ENCODE measurements around the gene WNK1.
"Not testable (repeated sequence)": the region's sequence is repeated elsewhere in the genome, so short reads cannot be mapped to it uniquely, and the experiment has no call there.

Gene WNK1

DNA sequence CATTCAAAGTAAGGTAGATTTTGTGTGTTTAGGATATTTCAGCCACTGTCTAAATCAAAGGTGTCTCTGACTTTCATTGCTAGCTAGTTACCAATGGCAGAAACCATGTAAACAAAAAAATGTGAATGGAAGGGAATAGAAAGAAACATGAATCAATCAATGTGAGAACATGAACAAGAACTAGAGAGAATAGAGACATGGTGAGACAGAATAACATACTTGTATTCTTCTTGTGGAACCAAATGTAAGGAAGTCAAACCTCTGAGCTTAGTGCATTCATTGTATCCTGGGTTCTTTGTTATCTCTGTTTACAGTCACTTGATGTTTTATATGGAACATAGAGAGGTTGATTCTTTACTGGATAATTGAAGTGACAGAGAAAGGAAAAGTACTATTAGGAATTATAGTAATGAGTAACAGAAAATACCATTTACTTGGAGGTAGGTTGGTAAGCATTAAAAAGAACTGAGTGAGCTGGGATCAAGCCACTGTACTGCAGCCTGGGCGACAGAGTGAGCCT, 2.6 kb upstream of the WNK1 start:
- DNase-seq (ENCODE audit: low spot score) = no peak

DNA sequence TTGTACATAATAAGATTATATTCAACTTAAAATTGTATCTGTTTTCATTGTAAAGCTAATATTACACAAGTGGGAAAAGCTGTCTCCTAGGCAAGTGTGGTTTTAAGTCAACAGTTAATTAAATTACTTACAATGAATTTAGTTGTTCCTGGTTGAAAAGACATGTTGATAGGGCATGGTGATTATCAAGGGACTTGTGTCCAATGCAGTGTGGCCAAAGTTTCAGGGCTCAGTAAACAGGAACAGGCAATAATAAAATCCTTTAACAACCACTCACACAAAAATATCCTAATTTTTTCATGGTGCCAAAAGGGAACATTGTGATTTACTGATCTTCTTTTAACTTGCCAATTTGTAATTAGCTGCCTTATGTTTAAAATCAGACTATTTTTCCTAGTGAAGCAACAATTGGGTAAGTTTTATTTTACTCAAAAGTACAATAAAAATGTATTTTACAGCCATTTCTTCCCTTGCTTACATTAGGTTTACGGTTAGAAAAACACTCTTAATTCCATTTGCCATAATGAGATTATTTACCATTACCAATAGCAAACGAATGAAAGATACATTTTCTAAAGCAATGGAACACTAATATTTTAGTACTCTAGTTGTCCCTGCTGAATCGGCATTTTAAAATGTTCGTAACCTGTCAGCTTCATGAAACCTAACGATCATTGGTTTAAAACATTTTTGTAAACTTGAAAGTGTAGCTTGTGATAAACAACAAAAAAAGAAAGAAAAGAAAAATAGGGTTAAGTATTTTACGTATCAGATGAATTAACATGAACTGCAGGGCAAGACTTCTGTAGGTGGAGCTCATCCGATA, 1.8 kb upstream of the WNK1 start:
- no peak for DNase-seq (ENCODE audit: low spot score)

DNA sequence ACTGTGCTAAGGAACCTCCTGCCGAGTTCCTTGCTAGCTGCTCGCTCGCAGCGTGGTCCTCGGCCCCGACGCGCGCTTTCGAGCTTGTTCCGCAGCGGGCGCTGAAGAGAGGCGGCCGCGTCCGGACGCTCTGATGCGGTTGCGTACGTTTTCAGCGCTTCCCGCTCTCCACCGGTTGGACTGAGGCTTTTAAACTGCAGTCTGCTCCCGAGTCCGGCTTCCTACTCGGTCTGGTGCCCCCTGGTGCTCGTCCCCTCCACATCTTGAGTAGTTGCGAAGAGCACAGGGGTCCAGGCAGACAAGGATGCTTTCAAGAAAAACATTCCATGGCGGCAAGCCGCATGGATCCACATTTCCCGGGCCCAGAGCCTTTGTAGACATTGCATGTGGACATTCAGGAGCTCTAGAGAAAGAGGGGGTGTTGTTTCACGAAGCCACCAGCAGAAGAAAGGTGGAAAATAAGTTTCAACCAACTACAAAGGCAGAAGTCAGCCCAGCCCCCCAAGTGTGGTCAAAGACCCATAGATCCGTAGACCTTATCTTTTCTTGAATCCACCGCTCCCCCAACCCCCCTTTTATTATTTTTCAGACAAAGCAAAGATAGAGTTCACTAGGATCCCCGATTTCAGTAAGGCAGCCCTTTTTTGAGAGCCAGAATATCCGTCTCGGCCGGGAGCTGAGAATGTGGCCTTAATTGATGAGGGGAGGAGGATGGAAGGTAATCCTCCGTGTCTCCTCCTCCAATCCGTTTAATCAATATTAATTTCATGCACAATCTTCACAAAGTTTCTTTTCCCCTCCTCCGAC, 984 bp upstream of the WNK1 start:
- DNase-seq (ENCODE audit: low spot score) = peak; percentile 79

GRCh38 chr12:752695-753610, 574 bp downstream of the WNK1 start:
- DNase-seq (ENCODE audit: low spot score) = peak; percentile 62

- DNase-seq (ENCODE audit: low spot score) = peak; percentile 52
Measured at GRCh38 chr12:753611-754472, 1.5 kb downstream of the WNK1 start.

DNA sequence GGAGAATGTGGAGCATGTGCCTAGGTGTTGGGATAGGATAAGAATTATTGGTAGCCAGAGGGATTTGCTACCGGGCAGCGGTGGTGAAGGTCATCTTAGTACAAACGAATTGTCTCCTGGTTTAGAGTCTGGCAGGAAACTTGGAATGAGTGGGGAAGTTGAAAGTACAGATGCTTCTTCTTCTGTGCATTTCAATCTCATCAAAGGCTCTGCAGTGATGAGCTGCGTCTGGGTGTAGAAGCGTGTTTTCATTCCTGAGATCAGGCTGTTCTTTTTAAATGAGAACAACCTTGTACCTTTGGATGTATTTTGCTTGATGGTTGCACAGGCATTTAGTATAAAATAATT, 2.1 kb downstream of the WNK1 start:
- peak; percentile 7 for DNase-seq (ENCODE audit: low spot score)

DNA sequence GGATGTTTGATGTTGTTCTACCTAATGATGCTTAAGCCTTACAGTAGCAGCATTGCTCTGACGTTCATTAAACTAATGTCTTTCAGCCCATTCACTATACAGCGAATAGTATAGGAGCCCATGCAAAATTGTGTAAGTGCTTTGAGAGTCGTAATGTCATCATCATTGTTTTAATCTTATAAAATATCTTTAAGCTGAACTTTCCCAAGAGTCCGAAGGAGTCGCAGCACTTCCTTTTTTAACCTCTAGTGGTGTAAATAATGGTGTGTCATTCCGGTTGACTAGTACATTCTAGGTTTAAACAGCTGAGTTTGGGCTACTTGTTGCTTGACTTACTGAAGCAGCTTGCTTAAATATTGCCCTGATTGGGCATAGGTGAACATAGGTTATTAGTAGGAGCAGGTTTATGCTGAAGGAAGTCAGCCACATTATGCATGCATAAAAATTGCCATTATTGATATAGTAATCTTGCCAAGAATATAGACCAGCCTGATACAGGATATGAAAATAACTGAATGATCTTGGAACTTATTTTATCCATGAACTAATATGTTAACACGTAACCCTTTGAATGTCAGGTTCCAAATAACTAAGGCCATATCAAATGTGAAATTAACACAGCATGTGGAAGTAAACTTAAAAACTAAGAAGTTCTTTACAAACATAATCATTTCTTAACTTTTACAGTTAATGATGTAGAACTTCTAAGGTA, 2.6 kb downstream of the WNK1 start:
- peak; percentile 57 for DNase-seq (ENCODE audit: low spot score)

GRCh38 chr12:759628-760027, 7.2 kb downstream of the WNK1 start:
- DNase-seq (ENCODE audit: low spot score) = no peak

DNA sequence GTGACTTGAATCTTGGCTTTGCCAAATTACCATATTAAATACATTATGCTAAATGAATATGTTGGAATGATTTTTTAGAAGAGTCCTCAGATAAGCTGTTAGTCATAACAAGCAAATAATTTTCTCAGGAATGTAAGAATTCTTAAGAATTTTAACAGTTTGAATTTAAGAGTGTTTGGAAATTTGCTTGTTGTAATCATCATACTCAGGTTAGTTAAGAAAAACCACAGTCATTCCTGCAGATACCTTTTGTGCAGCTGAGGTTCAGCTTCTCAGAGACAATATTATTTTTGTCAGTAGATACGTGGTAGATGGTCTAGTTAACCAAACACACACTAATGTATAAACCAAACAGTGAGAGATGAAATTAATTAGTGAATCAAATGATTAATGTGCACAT, 8.9 kb downstream of the WNK1 start:
- DNase-seq (ENCODE audit: low spot score) = no peak

GRCh38 chr12:765840-766239, 13.5 kb downstream of the WNK1 start:
- DNase-seq (ENCODE audit: low spot score) = no peak

- DNase-seq (ENCODE audit: low spot score) = no peak
Measured at GRCh38 chr12:768434-768833, 16.1 kb downstream of the WNK1 start.

DNA sequence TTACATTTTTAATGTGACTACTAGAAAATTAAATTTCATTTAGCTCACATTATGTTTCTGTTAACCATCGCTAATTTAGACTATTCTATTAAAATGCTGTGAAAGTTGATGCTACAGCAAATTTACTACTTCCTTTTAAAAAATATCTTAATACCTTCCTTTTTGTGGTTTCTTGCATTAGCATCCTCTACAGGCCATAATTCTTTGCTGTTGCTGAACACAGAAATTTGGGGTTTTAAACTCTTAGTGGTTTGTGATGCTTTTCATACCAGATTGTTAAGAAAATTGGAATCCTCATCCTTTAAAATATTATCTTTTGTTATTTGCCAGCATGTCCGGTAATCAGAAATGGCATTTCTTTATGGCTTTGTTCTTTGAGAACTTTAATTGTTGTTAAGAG, 18.1 kb downstream of the WNK1 start:
- no peak for DNase-seq (ENCODE audit: low spot score)

GRCh38 chr12:772056-772697, 19.8 kb downstream of the WNK1 start:
- DNase-seq (ENCODE audit: low spot score) = no peak

DNA sequence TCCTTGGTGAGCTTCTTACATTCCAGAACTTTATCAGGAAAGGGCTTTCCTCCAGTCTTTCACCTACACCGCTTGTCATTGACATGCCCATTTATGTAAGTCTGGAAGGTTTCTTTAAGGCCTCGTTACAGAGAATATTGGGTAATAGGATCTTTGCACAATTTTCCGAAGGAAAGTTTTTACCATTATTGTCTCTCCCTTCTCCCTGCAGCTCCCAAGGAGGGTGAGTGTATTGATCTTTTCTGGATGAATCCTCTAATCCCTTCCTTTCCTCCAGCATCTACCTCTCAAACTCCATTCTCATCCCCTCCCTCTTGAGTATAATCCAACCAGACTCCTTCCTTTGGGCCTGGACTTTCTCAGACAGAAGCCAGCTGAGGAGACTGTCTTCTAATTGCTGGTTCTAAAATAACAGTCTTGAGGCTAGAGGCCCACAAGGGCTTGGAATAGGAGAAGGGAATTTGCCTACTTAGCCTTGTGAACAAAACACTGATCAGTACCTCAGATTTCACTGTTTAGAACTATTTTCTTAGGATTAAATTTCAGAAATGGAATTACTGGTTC, 21.8 kb downstream of the WNK1 start:
- no peak for DNase-seq (ENCODE audit: low spot score)

GRCh38 chr12:775973-776771, 23.8 kb downstream of the WNK1 start:
- DNase-seq (ENCODE audit: low spot score) = not testable (repeated sequence)

- not testable (repeated sequence) for DNase-seq (ENCODE audit: low spot score)
Measured at GRCh38 chr12:776772-777373, 24.5 kb downstream of the WNK1 start.

DNA sequence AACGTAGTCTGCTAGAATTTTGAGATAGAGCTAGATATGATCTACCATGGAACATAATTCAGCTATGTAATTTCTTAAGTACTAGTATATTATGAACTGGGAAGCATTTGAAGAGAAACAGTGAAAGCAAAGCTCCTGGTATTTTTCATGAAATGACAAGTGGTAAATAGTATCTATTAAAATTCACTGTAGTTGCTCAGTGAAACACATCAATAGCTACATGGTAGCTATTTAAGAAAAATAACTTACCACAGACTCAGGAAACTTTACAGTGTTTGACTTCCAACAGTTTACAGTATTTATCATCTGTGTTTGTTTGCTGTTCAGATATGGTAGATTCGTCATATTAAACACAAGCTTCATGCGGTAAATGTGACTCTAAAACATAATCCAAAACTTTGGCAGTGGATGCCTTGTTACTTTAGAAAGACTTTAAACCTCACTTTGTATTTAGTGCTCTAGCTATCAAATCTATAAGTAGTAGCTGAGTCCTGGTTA, 25.2 kb downstream of the WNK1 start:
- DNase-seq (ENCODE audit: low spot score) = no peak

GRCh38 chr12:778615-779014, 26.2 kb downstream of the WNK1 start:
- DNase-seq (ENCODE audit: low spot score) = no peak
